Measurements from ENCODE around the gene ATRNL1. TPM values are rescaled to one million over a fixed set of nuclear protein-coding genes. Genes with fewer than 3 reads are reported as not detected.

Gene ATRNL1
- polyA plus RNA-seq, 3 donors: not detected

DNA sequence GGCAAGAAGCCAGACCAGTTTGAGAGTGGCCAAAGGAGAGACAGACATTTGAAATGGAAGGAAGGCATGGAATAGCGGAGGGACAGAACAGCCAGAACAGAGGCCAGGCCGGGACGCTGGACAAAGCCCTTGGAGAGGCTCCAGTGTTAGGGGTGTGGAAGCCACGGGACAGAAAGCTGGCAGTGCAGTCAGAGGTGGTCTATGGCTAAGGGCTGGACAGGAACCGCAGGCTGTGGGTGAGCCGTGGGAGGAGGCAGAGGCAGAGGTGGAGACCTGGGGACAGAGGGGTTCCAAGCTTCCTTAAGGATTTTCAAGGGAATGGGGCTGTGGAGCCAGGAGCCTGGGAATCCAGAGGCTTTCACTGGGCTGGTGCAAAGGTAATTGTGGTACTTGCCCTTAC, 878.8 kb downstream of the ATRNL1 start:
- TF ChIP-seq, protein P1, sequence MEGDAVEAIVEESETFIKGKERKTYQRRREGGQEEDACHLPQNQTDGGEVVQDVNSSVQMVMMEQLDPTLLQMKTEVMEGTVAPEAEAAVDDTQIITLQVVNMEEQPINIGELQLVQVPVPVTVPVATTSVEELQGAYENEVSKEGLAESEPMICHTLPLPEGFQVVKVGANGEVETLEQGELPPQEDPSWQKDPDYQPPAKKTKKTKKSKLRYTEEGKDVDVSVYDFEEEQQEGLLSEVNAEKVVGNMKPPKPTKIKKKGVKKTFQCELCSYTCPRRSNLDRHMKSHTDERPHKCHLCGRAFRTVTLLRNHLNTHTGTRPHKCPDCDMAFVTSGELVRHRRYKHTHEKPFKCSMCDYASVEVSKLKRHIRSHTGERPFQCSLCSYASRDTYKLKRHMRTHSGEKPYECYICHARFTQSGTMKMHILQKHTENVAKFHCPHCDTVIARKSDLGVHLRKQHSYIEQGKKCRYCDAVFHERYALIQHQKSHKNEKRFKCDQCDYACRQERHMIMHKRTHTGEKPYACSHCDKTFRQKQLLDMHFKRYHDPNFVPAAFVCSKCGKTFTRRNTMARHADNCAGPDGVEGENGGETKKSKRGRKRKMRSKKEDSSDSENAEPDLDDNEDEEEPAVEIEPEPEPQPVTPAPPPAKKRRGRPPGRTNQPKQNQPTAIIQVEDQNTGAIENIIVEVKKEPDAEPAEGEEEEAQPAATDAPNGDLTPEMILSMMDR (IDR thresholded peaks at IDR 0.05): no peak

DNA sequence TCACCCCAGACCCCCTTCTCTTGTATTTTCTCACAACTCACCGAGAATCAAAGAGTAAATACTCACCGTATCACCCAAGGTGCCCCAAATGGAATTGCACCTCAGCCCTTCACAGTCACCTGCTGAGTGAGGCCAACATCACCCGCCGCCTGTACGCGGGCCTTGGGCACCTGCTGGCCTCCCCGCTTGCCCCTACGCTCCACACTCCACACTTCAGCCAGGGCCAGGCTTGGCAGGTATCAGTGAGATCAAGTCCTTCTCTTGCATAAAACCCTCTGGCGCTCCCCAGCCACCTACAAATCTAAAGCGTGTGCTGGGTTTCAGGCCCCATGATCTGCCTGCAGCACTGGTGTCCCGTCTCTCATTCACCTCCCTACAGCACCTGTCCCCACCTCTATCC, 879.3 kb downstream of the ATRNL1 start:
- H3K27me3 Mint-ChIP-seq (ENCODE audit: low read depth in 3 of 3): peaks cover 0 to 3% (median 3%) of the 10 kb centered on the region in 3 donors
- H3K27ac ChIP-seq (ENCODE audit: low read depth in 1 of 2, low read length in 2 of 2): no peak overlapping the region
- no peak overlapping the region for H3K27ac Mint-ChIP-seq
- no peak overlapping the region for H3K4me2 ChIP-seq (replicated peaks; ENCODE audit: extremely low read depth, low read length, poor library complexity, severe bottlenecking)
- TF ChIP-seq, protein P1 (IDR thresholded peaks at IDR 0.05): no peak
- 91% methylated on average over 11 of the region's 11 CpGs for WGBS (ENCODE audit: insufficient coverage)
- H3K9me3 Mint-ChIP-seq: peaks cover 4 to 22% (median 8%) of the 10 kb centered on the region in 7 donors
- H4K20me1 ChIP-seq (ENCODE audit: insufficient read depth, low read length): no peaks in the 10 kb centered on the region
- H3K79me2 ChIP-seq (ENCODE audit: insufficient read depth, low read length): no peaks in the 10 kb centered on the region
- H3K9ac ChIP-seq (ENCODE audit: insufficient read depth, low read length, poor library complexity, severe bottlenecking): no peak overlapping the region
- H3K4me1 ChIP-seq (ENCODE audit: control insufficient read depth in 1 of 2, insufficient read depth in 2 of 2, low read length in 2 of 2): no peaks in the 10 kb centered on the region
- no peak overlapping the region for H2AFZ ChIP-seq (ENCODE audit: insufficient read depth, low read depth, low read length, poor library complexity, severe bottlenecking)
- no peaks in the 10 kb centered on the region for H3K4me1 Mint-ChIP-seq
- no peaks in the 10 kb centered on the region for H3K9me3 ChIP-seq (replicated peaks in 1 of 2; ENCODE audit: control insufficient read depth in 1 of 2, insufficient read depth in 1 of 2, low read length in 2 of 2)
- intact Hi-C loops (cut with micrococcal nuclease): no loop called here
- H3K27me3 ChIP-seq (ENCODE audit: control insufficient read depth in 2 of 2, insufficient read depth in 2 of 2, low read length in 2 of 2): no peaks in the 10 kb centered on the region
- no peak overlapping the region for H3K4me3 Mint-ChIP-seq
- no peak overlapping the region for H3K4me3 ChIP-seq (replicated peaks in 1 of 3; ENCODE audit: low read depth in 2 of 3, low read length in 3 of 3)
- no peak for DNase-seq
- H3K36me3 Mint-ChIP-seq: no peaks in the 10 kb centered on the region
- H3K36me3 ChIP-seq (replicated peaks in 1 of 2; ENCODE audit: control insufficient read depth in 1 of 2, insufficient read depth in 2 of 2, low read length in 2 of 2): no peaks in the 10 kb centered on the region

More for the DNA sequence above, 878.8 kb downstream of the ATRNL1 start:
- no peak overlapping the region for H2AFZ ChIP-seq (ENCODE audit: insufficient read depth, low read depth, low read length, poor library complexity, severe bottlenecking)
- no peaks in the 10 kb centered on the region for H3K4me1 ChIP-seq (ENCODE audit: control insufficient read depth in 1 of 2, insufficient read depth in 2 of 2, low read length in 2 of 2)
- DNase-seq: no peak
- H3K36me3 ChIP-seq (replicated peaks in 1 of 2; ENCODE audit: control insufficient read depth in 1 of 2, insufficient read depth in 2 of 2, low read length in 2 of 2): no peaks in the 10 kb centered on the region
- peaks cover 4 to 22% (median 8%) of the 10 kb centered on the region in 7 donors for H3K9me3 Mint-ChIP-seq
- H3K4me3 ChIP-seq (replicated peaks in 1 of 3; ENCODE audit: low read depth in 2 of 3, low read length in 3 of 3): no peak overlapping the region
- H3K27ac ChIP-seq (ENCODE audit: low read depth in 1 of 2, low read length in 2 of 2): no peak overlapping the region
- no peaks in the 10 kb centered on the region for H3K36me3 Mint-ChIP-seq
- no peaks in the 10 kb centered on the region for H3K9me3 ChIP-seq (replicated peaks in 1 of 2; ENCODE audit: control insufficient read depth in 1 of 2, insufficient read depth in 1 of 2, low read length in 2 of 2)
- H3K4me2 ChIP-seq (replicated peaks; ENCODE audit: extremely low read depth, low read length, poor library complexity, severe bottlenecking): no peak overlapping the region
- no peaks in the 10 kb centered on the region for H3K79me2 ChIP-seq (ENCODE audit: insufficient read depth, low read length)
- no peak overlapping the region for H3K27ac Mint-ChIP-seq
- no peak overlapping the region for H3K9ac ChIP-seq (ENCODE audit: insufficient read depth, low read length, poor library complexity, severe bottlenecking)
- no peaks in the 10 kb centered on the region for H3K4me1 Mint-ChIP-seq
- WGBS (ENCODE audit: insufficient coverage): 86% methylated on average over 6 of the region's 6 CpGs
- H3K27me3 Mint-ChIP-seq (ENCODE audit: low read depth in 3 of 3): peaks cover 0 to 3% (median 3%) of the 10 kb centered on the region in 3 donors
- intact Hi-C loops (cut with micrococcal nuclease): no loop called here
- no peaks in the 10 kb centered on the region for H3K27me3 ChIP-seq (ENCODE audit: control insufficient read depth in 2 of 2, insufficient read depth in 2 of 2, low read length in 2 of 2)
- no peak overlapping the region for H3K4me3 Mint-ChIP-seq
- no peaks in the 10 kb centered on the region for H4K20me1 ChIP-seq (ENCODE audit: insufficient read depth, low read length)

Measured in CD14-positive monocyte (primary cell).